ENCODE measurements around the gene THPO. TPM values are rescaled to one million over a fixed set of nuclear protein-coding genes. Genes with fewer than 3 reads are reported as not detected.

THPO gene
- total RNA-seq (ENCODE audit: low replicate concordance) = 0.12 TPM in 1 of 2 replicates, not detected in the other

DNA sequence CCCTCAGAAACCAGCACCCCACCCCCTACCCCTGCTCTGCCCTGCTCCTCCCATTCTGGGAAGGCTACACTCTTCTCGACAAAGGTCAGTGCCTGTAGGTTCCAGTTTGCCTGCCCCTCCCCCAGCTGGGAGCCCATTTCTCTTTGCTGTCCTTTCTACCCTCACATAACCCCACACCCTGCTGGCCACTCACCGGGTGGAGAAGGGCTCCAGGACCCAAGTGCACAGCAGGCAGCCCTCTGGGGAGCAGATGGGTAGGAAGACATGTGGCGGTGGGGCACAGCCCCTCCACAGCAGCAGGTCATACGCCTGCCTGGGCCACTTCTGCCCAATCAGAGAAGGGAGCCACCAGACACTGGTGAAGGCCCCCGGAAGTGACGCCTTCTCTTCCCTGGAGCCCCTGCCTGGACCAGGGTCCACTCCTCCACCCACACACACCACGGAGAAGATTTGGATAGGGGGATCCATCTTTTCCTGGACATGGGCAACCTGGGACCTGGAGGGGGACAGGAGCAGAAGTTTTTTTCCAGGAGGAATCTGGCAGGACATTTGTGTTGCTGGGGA lies at the start of gene THPO:
TSS of gene THPO (minus strand) at position 326 of the 564 bp plus-strand sequence. CDS start 1,948 bp downstream, outside the sequence.

DNA sequence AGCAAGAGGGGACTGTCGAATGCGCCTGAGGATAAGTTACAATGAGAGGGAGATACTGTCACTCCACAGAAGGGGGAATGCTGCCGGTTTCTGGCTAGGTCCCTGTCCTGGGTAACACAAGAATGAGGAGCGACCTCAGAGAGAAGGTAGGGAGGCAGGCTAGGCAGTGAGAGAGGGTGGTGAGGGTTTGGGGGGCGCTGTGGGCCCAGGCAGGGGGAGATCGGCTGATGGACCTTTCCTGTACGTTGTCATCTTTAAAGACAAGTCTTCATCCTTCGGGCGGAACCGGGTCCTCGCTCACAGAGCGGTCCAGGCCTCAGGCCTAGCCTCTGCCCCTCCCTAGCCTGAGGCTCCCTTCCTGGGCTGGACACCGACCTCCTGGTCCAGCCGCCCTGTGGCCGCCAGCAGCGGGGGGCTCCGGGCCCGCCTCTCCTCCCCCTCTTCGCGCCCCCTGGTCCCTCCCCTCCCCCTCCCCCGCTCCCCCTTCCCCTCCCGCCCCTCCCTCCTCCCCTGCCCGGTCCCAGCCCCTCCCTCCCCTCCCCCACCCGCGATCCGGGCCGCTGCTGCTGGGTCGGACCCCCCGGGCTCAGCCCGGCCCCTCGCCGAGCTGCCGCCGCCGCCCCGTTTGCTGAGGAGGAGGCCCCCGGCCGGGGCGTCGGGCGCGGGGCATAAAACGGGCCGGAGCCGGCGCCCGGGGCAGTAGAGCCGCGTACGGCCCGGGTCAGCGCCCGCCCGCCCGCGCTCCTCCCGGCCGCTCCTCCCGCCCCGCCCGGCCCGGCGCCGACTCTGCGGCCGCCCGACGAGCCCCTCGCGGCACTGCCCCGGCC lies 1.6 kb upstream of the THPO start, which contains the start of gene CHRD:
TSS of gene CHRD (plus strand) at position 697 of the 827 bp plus-strand sequence. CDS start 265 bp downstream, outside the sequence.

DNA sequence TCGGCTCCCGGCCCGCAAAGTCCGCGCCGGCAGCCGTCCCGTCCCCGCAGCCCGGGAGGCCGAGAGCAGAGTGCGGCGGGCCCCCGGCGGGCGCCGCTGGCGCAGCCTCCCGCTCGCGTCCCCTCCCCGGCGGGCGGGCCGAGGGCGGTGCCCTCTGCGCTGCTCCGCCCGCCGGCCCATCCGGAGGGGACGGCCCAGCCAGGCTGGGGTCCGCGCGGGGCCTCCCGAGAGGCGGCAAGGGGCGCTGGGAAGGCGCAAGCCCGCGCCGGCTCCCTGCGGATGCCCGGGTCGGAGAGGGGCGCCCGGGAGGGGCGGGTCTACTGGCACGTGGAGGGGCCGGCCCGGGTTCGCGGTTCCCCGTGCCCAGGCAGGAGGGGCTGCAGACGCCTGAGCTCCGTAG lies 16.5 kb downstream of the THPO start, which contains the start of the genes CLCN2 and POLR2H:
TSS of gene CLCN2 (minus strand) at position 74 of the 400 bp plus-strand sequence. CDS start 126 bp downstream, outside the sequence.
TSS of gene POLR2H (plus strand) at position 179 of the 400 bp plus-strand sequence. CDS start 1,783 bp downstream, outside the sequence.

GRCh38 chr3:184337399-184337714 lies 40.6 kb downstream of the THPO start, which contains the start of gene FAM131A:
FAM131A (plus strand) TSS chr3:184337600; CDS start chr3:184337631, 31 bp downstream.

Other genes with a start within 250 kb of the THPO start
- 31.4 and 35.0 TPM in 2 replicates for gene EIF2B5, start 242.8 kb downstream of the THPO start, total RNA-seq (ENCODE audit: low replicate concordance)
- 35.6 and 48.4 TPM in 2 replicates for gene DVL3, start 222.8 kb downstream of the THPO start, total RNA-seq (ENCODE audit: low replicate concordance)
- 739 and 849 TPM in 2 replicates for gene AP2M1, start 203.4 kb downstream of the THPO start, total RNA-seq (ENCODE audit: low replicate concordance)
- gene ABCF3, start 192.0 kb downstream of the THPO start, total RNA-seq (ENCODE audit: low replicate concordance) = 51.6 and 85.5 TPM in 2 replicates
- 1.3 TPM in 1 of 2 replicates, not detected in the other for gene VWA5B2, start 148.6 kb downstream of the THPO start, total RNA-seq (ENCODE audit: low replicate concordance)
- gene ALG3, start 129.2 kb downstream of the THPO start, total RNA-seq (ENCODE audit: low replicate concordance) = 23.9 and 32.4 TPM in 2 replicates
- 1.6 and 4.3 TPM in 2 replicates for gene EEF1AKMT4, start 128.5 kb downstream of the THPO start, total RNA-seq (ENCODE audit: low replicate concordance)
- gene CAMK2N2, start 116.7 kb downstream of the THPO start, total RNA-seq (ENCODE audit: low replicate concordance) = 0.12 and 0.23 TPM in 2 replicates
- not detected in 2 replicates for gene ECE2, start 102.2 kb downstream of the THPO start, total RNA-seq (ENCODE audit: low replicate concordance)
- 574 and 714 TPM in 2 replicates for gene PSMD2, start 79.0 kb downstream of the THPO start, total RNA-seq (ENCODE audit: low replicate concordance)
- 280 and 290 TPM in 2 replicates for gene EIF4G1, start 63.6 kb downstream of the THPO start, total RNA-seq (ENCODE audit: low replicate concordance)
- gene FAM131A, start 40.6 kb downstream of the THPO start, total RNA-seq (ENCODE audit: low replicate concordance) = 15.0 and 16.9 TPM in 2 replicates
- gene CLCN2, start 16.6 kb downstream of the THPO start, total RNA-seq (ENCODE audit: low replicate concordance) = 1.7 and 3.5 TPM in 2 replicates
- gene POLR2H, start 16.5 kb downstream of the THPO start, total RNA-seq (ENCODE audit: low replicate concordance) = 75.2 and 83.0 TPM in 2 replicates
- gene CHRD, start 1.8 kb upstream of the THPO start, total RNA-seq (ENCODE audit: low replicate concordance) = 0.08 and 1.4 TPM in 2 replicates
- 3.0 and 9.4 TPM in 2 replicates for gene EPHB3, start 183.6 kb upstream of the THPO start, total RNA-seq (ENCODE audit: low replicate concordance)